HEK293 (cell line): ENCODE results near the gene ELAVL3.

Experiments used
- MYNN ChIP-seq: fragments of 450-650 bp; formaldehyde crosslinking; IDR thresholded peaks from 2 replicates; pipeline ENCODE4 v1.5.1; 2016; ENCODE audit warnings: missing biosample characterization, missing genetic modification characterization, borderline replicate concordance
- PRDM1 ChIP-seq: fragments of 450-650 bp; formaldehyde crosslinking; IDR thresholded peaks from 2 replicates; pipeline ENCODE4; 2016; ENCODE audit warnings: missing biosample characterization, missing genetic modification characterization
- RBAK ChIP-seq: fragments of 450-650 bp; formaldehyde crosslinking; IDR thresholded peaks from 2 replicates; pipeline ENCODE4 v1.5.1; 2016; ENCODE audit warnings: missing biosample characterization, missing genetic modification characterization
- YY1 ChIP-seq: fragments of 450-650 bp; formaldehyde crosslinking; IDR thresholded peaks from 2 replicates; pipeline ENCODE4 v1.5.1; 2018; ENCODE audit warnings: missing biosample characterization, missing genetic modification characterization
- ZBTB7A ChIP-seq: fragments of 450-650 bp; formaldehyde crosslinking; IDR thresholded peaks from 2 replicates; pipeline ENCODE4 v1.5.1; 2016; ENCODE audit warnings: low read depth, missing biosample characterization, missing genetic modification characterization
- ZNF610 ChIP-seq: fragments of 450-650 bp; formaldehyde crosslinking; IDR thresholded peaks from 2 replicates; pipeline ENCODE4 v1.5.1; 2016; ENCODE audit warnings: missing biosample characterization, missing genetic modification characterization, borderline replicate concordance
- ZNF670 ChIP-seq: fragments of 450-650 bp; formaldehyde crosslinking; IDR thresholded peaks from 2 replicates; pipeline ENCODE4 v1.5.1; 2016; ENCODE audit warnings: missing biosample characterization, missing genetic modification characterization, low read depth
- TF ChIP-seq, protein P1 (sequence below): fragments of 450-650 bp; formaldehyde crosslinking; IDR thresholded peaks from 2 replicates; pipeline ENCODE4 v1.5.1; 2016; ENCODE audit warnings: missing biosample characterization, missing genetic modification characterization
- TF ChIP-seq, protein P2 (sequence below): fragments of 450-650 bp; formaldehyde crosslinking; IDR thresholded peaks from 2 replicates; pipeline ENCODE4 v1.5.1; 2016; ENCODE audit warnings: missing biosample characterization, missing genetic modification characterization, low read depth
- TF ChIP-seq, protein P3 (sequence below): fragments of 450-650 bp; formaldehyde crosslinking; IDR thresholded peaks from 2 replicates; pipeline ENCODE4 v1.5.1; 2016; ENCODE audit warnings: missing biosample characterization, missing genetic modification characterization
- TF ChIP-seq, protein P4 (sequence below): fragments of 450-650 bp; formaldehyde crosslinking; IDR thresholded peaks from 2 replicates; pipeline ENCODE4 v1.5.1; 2016; ENCODE audit warnings: missing biosample characterization, missing genetic modification characterization

DNA sequence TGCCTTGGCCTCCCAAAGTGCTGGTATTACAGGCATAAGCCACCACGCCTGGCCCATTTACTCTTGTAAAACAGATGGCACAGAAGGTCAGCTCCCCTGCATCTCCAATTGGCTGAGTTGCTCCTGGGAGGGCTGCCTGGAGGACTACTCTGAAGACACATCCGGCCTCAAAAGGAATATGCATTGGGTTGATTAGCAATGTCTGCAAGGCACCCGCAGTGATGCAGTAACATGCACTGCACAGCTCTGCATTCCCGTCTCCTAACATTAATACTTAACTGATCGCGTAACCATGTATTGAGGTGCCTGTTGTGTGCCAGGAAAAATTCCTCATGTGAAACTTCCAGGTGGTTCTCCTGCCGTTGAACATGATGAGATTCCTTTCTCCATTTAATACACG is 5.0 kb downstream of the ELAVL3 start:
- TF ChIP-seq PRDM1 (tag by site-specific recombination) (no peak), ZBTB7A (tag by site-specific recombination) (no peak), RBAK (tag by site-specific recombination) (no peak), YY1 (tag by site-specific recombination) (no peak), ZNF610 (no peak), MYNN (tag by site-specific recombination) (no peak), ZNF670 (tag by site-specific recombination) (no peak)
- TF ChIP-seq, protein P1, sequence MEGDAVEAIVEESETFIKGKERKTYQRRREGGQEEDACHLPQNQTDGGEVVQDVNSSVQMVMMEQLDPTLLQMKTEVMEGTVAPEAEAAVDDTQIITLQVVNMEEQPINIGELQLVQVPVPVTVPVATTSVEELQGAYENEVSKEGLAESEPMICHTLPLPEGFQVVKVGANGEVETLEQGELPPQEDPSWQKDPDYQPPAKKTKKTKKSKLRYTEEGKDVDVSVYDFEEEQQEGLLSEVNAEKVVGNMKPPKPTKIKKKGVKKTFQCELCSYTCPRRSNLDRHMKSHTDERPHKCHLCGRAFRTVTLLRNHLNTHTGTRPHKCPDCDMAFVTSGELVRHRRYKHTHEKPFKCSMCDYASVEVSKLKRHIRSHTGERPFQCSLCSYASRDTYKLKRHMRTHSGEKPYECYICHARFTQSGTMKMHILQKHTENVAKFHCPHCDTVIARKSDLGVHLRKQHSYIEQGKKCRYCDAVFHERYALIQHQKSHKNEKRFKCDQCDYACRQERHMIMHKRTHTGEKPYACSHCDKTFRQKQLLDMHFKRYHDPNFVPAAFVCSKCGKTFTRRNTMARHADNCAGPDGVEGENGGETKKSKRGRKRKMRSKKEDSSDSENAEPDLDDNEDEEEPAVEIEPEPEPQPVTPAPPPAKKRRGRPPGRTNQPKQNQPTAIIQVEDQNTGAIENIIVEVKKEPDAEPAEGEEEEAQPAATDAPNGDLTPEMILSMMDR (tag by site-specific recombination): no peak
- TF ChIP-seq, protein P2, sequence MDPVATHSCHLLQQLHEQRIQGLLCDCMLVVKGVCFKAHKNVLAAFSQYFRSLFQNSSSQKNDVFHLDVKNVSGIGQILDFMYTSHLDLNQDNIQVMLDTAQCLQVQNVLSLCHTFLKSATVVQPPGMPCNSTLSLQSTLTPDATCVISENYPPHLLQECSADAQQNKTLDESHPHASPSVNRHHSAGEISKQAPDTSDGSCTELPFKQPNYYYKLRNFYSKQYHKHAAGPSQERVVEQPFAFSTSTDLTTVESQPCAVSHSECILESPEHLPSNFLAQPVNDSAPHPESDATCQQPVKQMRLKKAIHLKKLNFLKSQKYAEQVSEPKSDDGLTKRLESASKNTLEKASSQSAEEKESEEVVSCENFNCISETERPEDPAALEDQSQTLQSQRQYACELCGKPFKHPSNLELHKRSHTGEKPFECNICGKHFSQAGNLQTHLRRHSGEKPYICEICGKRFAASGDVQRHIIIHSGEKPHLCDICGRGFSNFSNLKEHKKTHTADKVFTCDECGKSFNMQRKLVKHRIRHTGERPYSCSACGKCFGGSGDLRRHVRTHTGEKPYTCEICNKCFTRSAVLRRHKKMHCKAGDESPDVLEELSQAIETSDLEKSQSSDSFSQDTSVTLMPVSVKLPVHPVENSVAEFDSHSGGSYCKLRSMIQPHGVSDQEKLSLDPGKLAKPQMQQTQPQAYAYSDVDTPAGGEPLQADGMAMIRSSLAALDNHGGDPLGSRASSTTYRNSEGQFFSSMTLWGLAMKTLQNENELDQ (tag by site-specific recombination): no peak
- TF ChIP-seq, protein P3, sequence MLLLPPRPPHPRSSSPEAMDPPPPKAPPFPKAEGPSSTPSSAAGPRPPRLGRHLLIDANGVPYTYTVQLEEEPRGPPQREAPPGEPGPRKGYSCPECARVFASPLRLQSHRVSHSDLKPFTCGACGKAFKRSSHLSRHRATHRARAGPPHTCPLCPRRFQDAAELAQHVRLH (tag by site-specific recombination): no peak
- TF ChIP-seq, protein P4, sequence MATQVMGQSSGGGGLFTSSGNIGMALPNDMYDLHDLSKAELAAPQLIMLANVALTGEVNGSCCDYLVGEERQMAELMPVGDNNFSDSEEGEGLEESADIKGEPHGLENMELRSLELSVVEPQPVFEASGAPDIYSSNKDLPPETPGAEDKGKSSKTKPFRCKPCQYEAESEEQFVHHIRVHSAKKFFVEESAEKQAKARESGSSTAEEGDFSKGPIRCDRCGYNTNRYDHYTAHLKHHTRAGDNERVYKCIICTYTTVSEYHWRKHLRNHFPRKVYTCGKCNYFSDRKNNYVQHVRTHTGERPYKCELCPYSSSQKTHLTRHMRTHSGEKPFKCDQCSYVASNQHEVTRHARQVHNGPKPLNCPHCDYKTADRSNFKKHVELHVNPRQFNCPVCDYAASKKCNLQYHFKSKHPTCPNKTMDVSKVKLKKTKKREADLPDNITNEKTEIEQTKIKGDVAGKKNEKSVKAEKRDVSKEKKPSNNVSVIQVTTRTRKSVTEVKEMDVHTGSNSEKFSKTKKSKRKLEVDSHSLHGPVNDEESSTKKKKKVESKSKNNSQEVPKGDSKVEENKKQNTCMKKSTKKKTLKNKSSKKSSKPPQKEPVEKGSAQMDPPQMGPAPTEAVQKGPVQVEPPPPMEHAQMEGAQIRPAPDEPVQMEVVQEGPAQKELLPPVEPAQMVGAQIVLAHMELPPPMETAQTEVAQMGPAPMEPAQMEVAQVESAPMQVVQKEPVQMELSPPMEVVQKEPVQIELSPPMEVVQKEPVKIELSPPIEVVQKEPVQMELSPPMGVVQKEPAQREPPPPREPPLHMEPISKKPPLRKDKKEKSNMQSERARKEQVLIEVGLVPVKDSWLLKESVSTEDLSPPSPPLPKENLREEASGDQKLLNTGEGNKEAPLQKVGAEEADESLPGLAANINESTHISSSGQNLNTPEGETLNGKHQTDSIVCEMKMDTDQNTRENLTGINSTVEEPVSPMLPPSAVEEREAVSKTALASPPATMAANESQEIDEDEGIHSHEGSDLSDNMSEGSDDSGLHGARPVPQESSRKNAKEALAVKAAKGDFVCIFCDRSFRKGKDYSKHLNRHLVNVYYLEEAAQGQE (tag by site-specific recombination): no peak
